H9 (cell line): ENCODE data around the gene CYP2W1. TPM values are rescaled to one million over a fixed set of nuclear protein-coding genes. Genes with fewer than 3 reads are reported as not detected.

Experiments used
- DNase-seq: peaks from one replicate; pipeline ENCODE4 v3.0.0-alpha.2; 2017
- H2AFZ ChIP-seq: one replicate; pipeline ENCODE4 v1.6.1; 2013; ENCODE audit warnings: mild to moderate bottlenecking, low read length, control low read depth, moderate library complexity
- H2AK5ac ChIP-seq: 2 replicates; pipeline ENCODE4 v1.6.1; 2013; ENCODE audit warnings: low read length, control low read depth, mixed read lengths; ENCODE audit not compliant: insufficient read length
- H2BK120ac ChIP-seq: one replicate; pipeline ENCODE4 v1.6.1; 2013; ENCODE audit warnings: low read depth, mild to moderate bottlenecking, low read length, control low read depth, inconsistent platforms; ENCODE audit not compliant: poor library complexity, severe bottlenecking
- H2BK12ac ChIP-seq: 2 replicates; pipeline ENCODE4 v1.6.1; 2013; ENCODE audit warnings: low read length, control low read depth, mixed read lengths, low read depth; ENCODE audit not compliant: insufficient read length
- H2BK15ac ChIP-seq: 2 replicates; pipeline ENCODE4 v1.6.1; 2013; ENCODE audit warnings: low read depth, low read length, control low read depth
- H2BK20ac ChIP-seq: one replicate; pipeline ENCODE4 v1.6.1; 2013; ENCODE audit warnings: low read depth, mild to moderate bottlenecking, low read length, control low read depth, inconsistent platforms; ENCODE audit not compliant: poor library complexity, severe bottlenecking
- H2BK5ac ChIP-seq: 2 replicates; pipeline ENCODE4 v1.6.1; 2013; ENCODE audit warnings: low read length, control low read depth, mixed read lengths; ENCODE audit not compliant: insufficient read length
- H3K14ac ChIP-seq: 2 replicates; pipeline ENCODE4 v1.6.1; 2013; ENCODE audit warnings: low read length, control low read depth; ENCODE audit not compliant: insufficient read depth
- H3K18ac ChIP-seq: 2 replicates; pipeline ENCODE4 v1.6.1; 2013; ENCODE audit warnings: low read depth, mild to moderate bottlenecking, mixed read lengths, low read length, control low read depth; ENCODE audit not compliant: insufficient read length
- H3K23ac ChIP-seq: 2 replicates; pipeline ENCODE4 v1.6.1; 2013; ENCODE audit warnings: low read length, control low read depth, mixed read lengths, low read depth; ENCODE audit not compliant: insufficient read length
- H3K23me2 ChIP-seq: 2 replicates; pipeline ENCODE4 v1.6.1; 2013; ENCODE audit warnings: low read depth, mild to moderate bottlenecking, mixed read lengths, low read length, control low read depth; ENCODE audit not compliant: insufficient read length, poor library complexity, severe bottlenecking
- H3K27ac ChIP-seq: 2 replicates; pipeline ENCODE4 v1.5.1; 2013; ENCODE audit warnings: low read length, control low read depth, mixed read lengths, low read depth; ENCODE audit not compliant: insufficient read length
- H3K27me3 ChIP-seq: 2 replicates; pipeline ENCODE4 v1.6.1; 2013; ENCODE audit warnings: low read length, control low read depth, inconsistent platforms; ENCODE audit not compliant: insufficient read depth
- H3K4ac ChIP-seq: 2 replicates; pipeline ENCODE4 v1.6.1; 2013; ENCODE audit warnings: low read depth, mild to moderate bottlenecking, control low read depth, inconsistent platforms, low read length, moderate library complexity
- H3K4me1 ChIP-seq: 2 replicates; pipeline ENCODE4 v1.6.1; 2013; ENCODE audit warnings: low read length, control low read depth, inconsistent platforms; ENCODE audit not compliant: insufficient read depth
- H3K4me2 ChIP-seq: 2 replicates; pipeline ENCODE4 v1.6.1; 2013; ENCODE audit warnings: low read length, control low read depth, mixed read lengths; ENCODE audit not compliant: insufficient read length, insufficient read depth
- H3K56ac ChIP-seq: 2 replicates; pipeline ENCODE4 v1.6.1; 2013; ENCODE audit warnings: low read depth, mild to moderate bottlenecking, mixed read lengths, low read length, control low read depth; ENCODE audit not compliant: insufficient read length
- H3K79me1 ChIP-seq: 2 replicates; pipeline ENCODE4 v1.6.1; 2013; ENCODE audit warnings: low read depth, mild to moderate bottlenecking, moderate library complexity, low read length, control low read depth, inconsistent platforms; ENCODE audit not compliant: insufficient read depth, poor library complexity, severe bottlenecking
- H3K79me2 ChIP-seq: 2 replicates; pipeline ENCODE4 v1.6.1; 2013; ENCODE audit warnings: low read length, control low read depth, inconsistent platforms; ENCODE audit not compliant: insufficient read depth
- H3K9ac ChIP-seq: 2 replicates; pipeline ENCODE4 v1.6.1; 2013; ENCODE audit warnings: low read length, control low read depth, mixed read lengths; ENCODE audit not compliant: insufficient read length; ENCODE audit errors: extremely low read depth
- H3K9me3 ChIP-seq: one replicate; pipeline ENCODE4 v1.6.1; 2013; ENCODE audit warnings: low read depth, low read length, inconsistent platforms; ENCODE audit not compliant: control insufficient read depth
- H3T11ph ChIP-seq: one replicate; pipeline ENCODE4 v1.6.1; 2013; ENCODE audit warnings: mild to moderate bottlenecking, low read length, control low read depth, inconsistent platforms
- H4K20me1 ChIP-seq: one replicate; pipeline ENCODE4 v1.6.1; 2013; ENCODE audit not compliant: control insufficient read depth, insufficient read length, insufficient read depth
- H4K5ac ChIP-seq: 2 replicates; pipeline ENCODE4 v1.6.1; 2013; ENCODE audit warnings: low read depth, mild to moderate bottlenecking, mixed read lengths, low read length, control low read depth; ENCODE audit not compliant: insufficient read length
- H4K8ac ChIP-seq: replicated peaks from 2 replicates; pipeline ENCODE4 v1.6.1; 2013; ENCODE audit warnings: low read length, control low read depth, mixed read lengths, low read depth; ENCODE audit not compliant: insufficient read length
- H4K91ac ChIP-seq: 2 replicates; pipeline ENCODE4 v1.6.1; 2013; ENCODE audit warnings: low read depth, mild to moderate bottlenecking, moderate library complexity, mixed read lengths, low read length, control low read depth; ENCODE audit not compliant: insufficient read length
- H3K27ac Mint-ChIP-seq, 3 experiments: 2 replicates in 2 of 3; 3 replicates in 1 of 3; pipeline ENCODE4 v1.8.0; 2020 to 2021; ENCODE audit warnings: mixed read lengths in 3 of 3, mild to moderate bottlenecking in 1 of 3, moderate library complexity in 1 of 3
- H3K27me3 Mint-ChIP-seq: 2 replicates; pipeline ENCODE4 v1.8.0; 2021; ENCODE audit warnings: low read depth, mild to moderate bottlenecking, moderate library complexity, mixed read lengths
- H3K36me3 Mint-ChIP-seq, 3 experiments: 2 replicates in 2 of 3; 3 replicates in 1 of 3; pipeline ENCODE4 v1.8.0; 2020 to 2021; ENCODE audit warnings: low read depth in 3 of 3, mixed read lengths in 3 of 3; ENCODE audit not compliant: insufficient read depth in 1 of 3
- H3K4me1 Mint-ChIP-seq, 2 experiments: 2 replicates each; pipeline ENCODE4 v1.8.0; 2020; ENCODE audit warnings: mixed read lengths in 2 of 2
- H3K4me3 Mint-ChIP-seq, 2 experiments: 2 replicates in 1 of 2; 3 replicates in 1 of 2; pipeline ENCODE4 v1.8.0; 2020 to 2021; ENCODE audit warnings: mild to moderate bottlenecking in 2 of 2, mixed read lengths in 2 of 2, moderate library complexity in 1 of 2
- H3K9me3 Mint-ChIP-seq, 2 experiments: 2 replicates in 1 of 2; 3 replicates in 1 of 2; pipeline ENCODE4 v1.8.0; 2020; ENCODE audit warnings: mild to moderate bottlenecking in 2 of 2, mixed read lengths in 2 of 2, moderate library complexity in 1 of 2
- CTCF ChIP-seq: fragments of 200-600 bp; sonication (generic); conservative IDR thresholded peaks from 3 replicates; pipeline ENCODE4 v1.8.0; 2021; ENCODE audit warnings: antibody characterized with exemption, mild to moderate bottlenecking
- WGBS: extraction: QIAGEN DNeasy Blood & Tissue Kit; methylation state at CpG from one replicate; pipeline ENCODE4 v1.1.7; 2013; ENCODE audit warnings: missing lambda C conversion rate, low lambda C conversion rate, mixed read lengths; ENCODE audit not compliant: insufficient read length; ENCODE audit errors: extremely low coverage; 5-methylcytosine and 5-hydroxymethylcytosine counted together
- total RNA-seq: library from RNA; stranded (reverse); gene quantifications from 2 replicates; pipeline ENCODE4 v1.2.1, GENCODE V29; 2021

Gene CYP2W1
- total RNA-seq, 1 experiment from 2014 or later: not detected

- Histone ChIP-seq H4K5ac (no peak overlapping the region), H3T11ph (no peak overlapping the region), H3K23ac (no peak overlapping the region), H4K91ac (no peak overlapping the region), H3K4me1 (no peaks in the 10 kb centered on the region), H3K14ac (no peak overlapping the region), H3K4ac (no peak overlapping the region), H2BK20ac (no peak overlapping the region), H4K8ac (no peak overlapping the region), H3K27me3 (no peaks in the 10 kb centered on the region), H2BK15ac (no peak overlapping the region), H3K9me3 (no peaks in the 10 kb centered on the region), H2AK5ac (no peak overlapping the region), H2BK5ac (no peak overlapping the region), H2BK12ac (no peak overlapping the region), H2BK120ac (no peak overlapping the region), H3K4me2 (no peak overlapping the region), H4K20me1 (no peaks in the 10 kb centered on the region), H3K23me2 (no peaks in the 10 kb centered on the region), H2AFZ (no peak overlapping the region), H3K27ac (no peak overlapping the region), H3K9ac (no peak overlapping the region), H3K79me2 (no peaks in the 10 kb centered on the region), H3K18ac (no peak overlapping the region), H3K56ac (no peak overlapping the region), H3K79me1 (no peaks in the 10 kb centered on the region)
- peaks cover 2 to 10% of the 10 kb centered on the region in 2 experiments; a peak in 2 of 4 replicates for H3K4me1 Mint-ChIP-seq
- no peak for DNase-seq
- no CpG with 5 or more reads among the region's 32 CpGs for WGBS
- no peaks in the 10 kb centered on the region for H3K27me3 Mint-ChIP-seq
- H3K36me3 Mint-ChIP-seq: peaks cover 4 to 9% (median 8%) of the 10 kb centered on the region in 3 experiments; a peak in 6 of 7 replicates
- no peak overlapping the region for H3K4me3 Mint-ChIP-seq
- no peaks in the 10 kb centered on the region; a peak in 2 of 5 replicates for H3K9me3 Mint-ChIP-seq
- peak overlapping the region in 1 of 3 experiments; percentile 90; a peak in 2 of 7 replicates for H3K27ac Mint-ChIP-seq
- no peak for TF ChIP-seq CTCF
These were observed 21.3 kb downstream of the CYP2W1 start for GRCh38 chr7:1004018-1004852.
